Nucleus accumbens (tissue), 56 donors: Measurements from ENCODE around the gene MGLL.

ENCODE experiments used
- DNase-seq, 56 donors: peaks; one replicate each; lab custom pipeline; 2025; lab: John Stamatoyannopoulos, UW

MGLL gene

DNA sequence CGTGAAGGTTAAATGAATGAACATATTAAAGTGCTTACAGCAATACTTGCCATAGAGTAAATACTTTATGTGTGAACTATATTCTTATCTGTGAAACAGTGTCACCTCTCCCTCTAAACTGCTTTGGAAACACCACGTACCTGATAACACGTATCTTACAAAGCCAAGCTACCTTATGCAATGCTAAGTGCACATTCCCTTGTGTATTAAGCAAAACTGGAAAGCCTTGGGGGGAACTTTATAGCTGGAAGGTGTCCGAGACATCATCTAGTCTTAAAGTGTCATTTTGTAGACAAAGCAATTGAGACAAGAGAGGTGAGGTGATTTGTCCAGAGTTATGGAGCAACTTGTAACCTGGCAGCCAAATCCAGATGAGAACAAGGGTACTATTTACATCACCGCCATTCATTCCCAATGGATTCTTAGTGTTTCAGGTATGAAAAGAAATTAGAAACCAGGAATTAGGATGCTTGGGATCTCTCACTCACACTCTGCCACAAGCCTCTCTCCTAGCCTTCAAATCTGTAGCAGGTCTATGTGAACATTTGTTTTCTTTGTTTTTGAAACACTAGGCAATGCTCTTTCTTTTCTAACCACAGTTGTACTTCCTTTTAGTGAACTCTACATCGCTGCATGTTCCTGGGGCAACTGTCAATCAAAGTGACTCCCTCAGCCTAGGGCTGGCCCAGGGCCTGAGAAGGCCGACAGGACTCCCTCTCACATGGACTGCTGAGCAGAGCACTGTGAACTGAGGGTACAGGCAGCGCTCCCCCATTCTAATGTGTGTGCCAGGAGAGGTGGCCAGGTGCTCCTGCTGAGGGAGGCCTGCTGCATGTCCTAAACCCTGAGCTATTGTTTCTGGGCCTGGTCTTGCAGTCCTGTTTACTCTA is 13.9 kb upstream of the MGLL start:
- no peak for DNase-seq

DNA sequence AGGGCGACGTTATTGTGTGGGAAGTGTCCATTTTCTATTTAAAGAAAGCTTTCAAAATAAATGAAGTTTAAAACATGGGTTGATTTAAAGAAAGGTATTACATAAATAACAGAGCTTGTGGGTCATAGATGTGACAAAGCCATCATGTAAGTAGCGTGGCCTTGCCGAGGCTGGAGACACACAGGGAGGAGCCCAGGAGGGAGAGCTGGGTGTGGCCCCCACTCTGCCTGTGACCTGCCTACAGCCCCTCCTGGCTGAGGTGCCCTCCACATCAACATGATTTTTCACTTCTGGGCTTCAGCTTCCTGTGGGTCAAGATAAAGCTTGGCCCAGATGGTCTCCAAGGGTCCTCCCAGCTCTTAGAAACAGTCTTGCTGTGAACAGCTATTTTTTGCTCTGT is 12.5 kb upstream of the MGLL start:
- no peak for DNase-seq

DNA sequence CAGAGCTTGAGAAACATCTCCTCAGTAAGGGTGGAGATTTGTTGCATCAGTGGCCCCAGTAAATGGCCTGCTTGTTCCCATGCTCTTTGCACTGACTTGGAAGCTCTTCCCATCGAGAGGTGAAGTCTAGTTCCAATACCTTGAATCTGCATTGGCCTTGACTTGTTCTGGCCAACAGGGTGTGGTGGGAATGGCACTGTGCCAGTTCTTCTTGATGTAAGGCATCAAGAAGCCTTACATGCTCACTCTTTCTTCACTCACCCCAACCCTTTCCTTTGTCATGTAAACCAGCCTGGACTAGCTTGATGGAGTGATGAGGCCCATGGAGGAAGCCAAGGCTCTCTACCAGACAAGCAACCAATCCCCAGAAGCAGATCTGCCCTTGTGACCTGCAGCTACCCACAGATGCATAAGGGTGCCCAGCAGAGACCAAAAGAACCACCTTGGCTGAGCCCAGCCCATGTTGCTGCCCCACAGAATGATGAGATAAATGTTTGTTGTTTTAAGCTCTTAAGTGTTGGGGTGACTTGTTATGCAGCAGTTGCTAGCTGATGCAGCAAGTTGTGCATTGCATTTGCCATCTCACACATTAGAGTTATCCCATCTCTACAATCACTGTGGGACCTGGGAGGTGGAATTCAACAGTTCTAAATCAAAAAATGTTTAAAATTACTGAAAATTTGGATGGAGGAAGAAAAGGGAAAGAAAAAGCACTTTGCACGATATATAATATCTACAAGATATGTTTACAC is 11.1 kb upstream of the MGLL start:
- DNase-seq, result no peak

DNA sequence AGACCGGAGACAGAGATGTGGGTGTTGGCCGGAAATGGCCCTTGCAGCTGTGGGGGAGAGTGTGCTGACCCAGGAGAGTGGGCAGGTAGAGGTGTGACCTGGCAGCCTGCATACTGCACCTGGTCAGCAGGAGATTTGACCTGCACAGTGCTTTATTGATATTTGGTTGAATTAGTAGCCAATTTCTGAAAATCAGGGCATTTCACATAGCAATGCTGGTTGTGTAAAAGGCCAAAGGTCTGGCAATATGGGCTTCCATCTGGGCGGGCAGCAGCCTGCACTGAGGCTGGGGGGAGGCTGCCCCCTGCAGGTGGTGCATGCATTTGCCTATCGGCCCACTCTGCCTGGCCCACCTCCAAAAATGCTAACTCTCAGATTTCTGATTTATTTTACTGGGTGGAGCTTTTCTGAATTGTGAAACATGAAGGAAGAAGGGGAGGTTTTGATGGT is 9.4 kb upstream of the MGLL start:
- DNase-seq, result peak in 1 of 56 donors; percentile 21

- no peak for DNase-seq
Observed at GRCh38 chr3:127829537-127829936, 7.2 kb upstream of the MGLL start.

GRCh38 chr3:127827808-127828207 is 5.5 kb upstream of the MGLL start:
- no peak for DNase-seq

DNA sequence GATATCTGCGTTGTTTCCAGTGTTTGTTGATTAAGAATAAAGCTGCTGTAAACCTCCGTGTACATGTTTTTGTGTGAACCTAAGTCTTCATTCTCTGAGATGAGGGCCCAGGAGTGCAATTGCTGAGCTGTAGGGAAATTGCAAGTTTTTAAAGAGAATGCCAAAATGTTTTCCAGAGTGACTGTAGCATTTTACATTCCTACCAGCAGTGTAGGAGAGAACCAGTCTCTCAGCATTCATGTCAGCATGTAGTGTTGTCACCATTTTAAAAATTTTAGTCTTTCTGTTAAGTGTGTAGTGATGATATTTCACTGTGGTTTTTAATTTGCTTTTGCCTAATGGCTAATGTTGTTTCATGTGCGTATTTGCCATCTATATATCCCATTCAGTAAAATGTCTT is 3.4 kb upstream of the MGLL start:
- no peak for DNase-seq

- DNase-seq, result no peak
Observed at GRCh38 chr3:127824151-127824825, 2.0 kb upstream of the MGLL start.

DNA sequence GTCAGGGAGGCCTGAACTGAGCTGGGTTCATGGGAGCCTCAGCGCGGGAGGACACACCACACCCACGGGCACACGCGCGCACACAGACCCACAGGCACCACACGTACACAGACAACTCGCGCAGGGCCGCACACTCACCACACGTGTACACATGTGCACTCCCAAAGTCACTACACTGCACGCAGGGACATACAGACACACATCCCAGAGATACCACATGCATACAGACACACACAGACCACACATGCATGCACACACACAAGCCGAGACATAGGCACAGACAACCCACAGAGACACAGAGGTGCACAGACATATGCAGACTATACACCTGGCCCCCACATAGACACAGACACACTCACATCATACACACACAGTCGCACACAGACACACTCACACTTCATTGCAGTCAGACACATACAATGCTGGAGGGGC is 1.1 kb upstream of the MGLL start:
- peak in 2 of 56 donors; percentile 31 to 33 for DNase-seq

DNA sequence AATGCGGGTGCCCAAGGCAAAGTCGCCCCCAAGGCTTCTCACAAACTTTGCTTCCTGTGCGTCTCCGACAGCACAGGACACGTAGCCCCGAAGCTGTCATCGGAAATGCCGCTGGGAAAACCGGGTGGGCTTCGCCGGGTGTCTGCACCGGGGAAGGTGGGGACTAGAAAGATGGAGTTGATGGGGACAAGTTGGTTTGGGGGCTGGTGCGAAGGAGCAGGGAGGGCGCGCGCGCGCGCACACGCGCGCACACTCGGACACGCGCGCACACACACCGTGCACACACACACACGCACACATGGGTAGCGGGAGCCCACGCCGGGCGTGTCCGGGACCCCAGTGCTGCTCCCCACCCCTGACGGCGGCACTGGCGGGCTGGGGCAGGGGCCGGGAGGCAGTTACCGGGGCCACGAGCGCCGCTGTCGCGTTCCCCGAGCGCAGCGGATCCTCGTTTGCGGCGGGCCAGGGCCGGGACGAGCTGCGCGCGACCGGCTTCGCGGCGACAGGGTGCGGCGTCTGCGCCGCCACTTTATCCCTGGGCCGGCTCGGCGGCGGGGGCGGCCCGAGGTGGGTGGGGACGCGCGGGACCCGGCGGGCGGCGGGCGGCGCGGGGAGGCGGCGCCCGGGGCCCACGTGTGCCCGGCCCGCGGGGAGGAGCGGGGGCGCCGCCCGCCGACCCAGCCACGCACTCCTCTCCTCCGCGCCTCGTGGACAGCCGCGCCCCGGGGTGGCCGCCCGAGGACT is 539 bp upstream of the MGLL start:
- peak in 33 of 56 donors; percentile 25 to 75 (median 56) for DNase-seq

- DNase-seq, result no peak
Observed at GRCh38 chr3:127821394-127821793, 921 bp downstream of the MGLL start.

GRCh38 chr3:127820826-127821313 is 1.4 kb downstream of the MGLL start:
- no peak for DNase-seq

DNA sequence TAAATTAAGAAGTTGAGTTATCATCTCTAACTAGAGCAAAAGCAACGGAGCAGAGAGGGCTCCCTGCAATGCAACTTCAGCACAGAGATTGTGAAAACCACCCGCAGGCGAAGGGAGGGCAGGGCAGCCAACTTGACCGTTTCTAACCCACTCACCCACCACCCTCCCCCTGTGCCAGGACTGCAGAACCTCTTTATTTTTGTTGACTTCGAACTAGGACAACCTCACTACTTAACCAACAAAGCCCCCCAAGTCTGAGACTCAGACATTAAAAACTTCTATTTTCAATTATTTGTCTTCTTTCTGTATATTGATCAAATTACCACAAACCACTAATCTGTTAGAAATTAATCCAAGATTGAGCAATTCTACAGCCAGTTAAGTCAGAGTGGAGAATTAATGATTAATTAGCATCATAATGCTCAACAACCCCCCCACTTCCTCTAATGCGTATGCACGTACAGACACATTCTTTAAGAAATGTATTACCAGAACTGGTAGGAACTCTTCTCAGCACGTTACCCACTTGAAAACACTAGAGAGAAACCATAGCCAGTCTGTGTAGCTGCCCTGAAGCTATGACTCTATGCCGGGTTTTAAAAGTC is 2.0 kb downstream of the MGLL start:
- no peak for DNase-seq

DNA sequence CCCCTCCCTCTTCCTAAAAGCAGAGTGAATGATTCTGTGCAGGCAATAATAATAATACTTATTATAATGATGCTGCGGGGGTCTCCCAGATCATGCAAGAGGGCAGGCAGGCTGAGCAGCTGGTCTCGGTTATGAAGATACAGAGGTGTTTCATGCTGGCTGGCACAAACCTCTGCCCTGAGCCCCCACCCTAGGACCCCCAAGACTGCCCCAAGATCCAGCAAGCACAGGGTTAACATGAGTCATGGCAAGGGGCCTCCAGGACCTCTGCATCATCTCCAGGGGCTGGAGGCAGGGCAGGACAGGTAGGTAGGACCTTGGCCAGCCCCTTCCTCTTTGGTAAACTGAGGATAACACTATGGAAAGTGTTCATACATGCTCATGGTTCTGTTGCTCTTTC is 2.7 kb downstream of the MGLL start:
- no peak for DNase-seq

- no peak for DNase-seq
Observed at GRCh38 chr3:127819086-127819485, 3.2 kb downstream of the MGLL start.

GRCh38 chr3:127817406-127817841 is 4.9 kb downstream of the MGLL start:
- no peak for DNase-seq

GRCh38 chr3:127816783-127817405 is 5.4 kb downstream of the MGLL start:
- no peak for DNase-seq

GRCh38 chr3:127815641-127816605 is 6.4 kb downstream of the MGLL start:
- no peak for DNase-seq
